ENCODE data around the gene FXR2.

FXR2 gene

DNA sequence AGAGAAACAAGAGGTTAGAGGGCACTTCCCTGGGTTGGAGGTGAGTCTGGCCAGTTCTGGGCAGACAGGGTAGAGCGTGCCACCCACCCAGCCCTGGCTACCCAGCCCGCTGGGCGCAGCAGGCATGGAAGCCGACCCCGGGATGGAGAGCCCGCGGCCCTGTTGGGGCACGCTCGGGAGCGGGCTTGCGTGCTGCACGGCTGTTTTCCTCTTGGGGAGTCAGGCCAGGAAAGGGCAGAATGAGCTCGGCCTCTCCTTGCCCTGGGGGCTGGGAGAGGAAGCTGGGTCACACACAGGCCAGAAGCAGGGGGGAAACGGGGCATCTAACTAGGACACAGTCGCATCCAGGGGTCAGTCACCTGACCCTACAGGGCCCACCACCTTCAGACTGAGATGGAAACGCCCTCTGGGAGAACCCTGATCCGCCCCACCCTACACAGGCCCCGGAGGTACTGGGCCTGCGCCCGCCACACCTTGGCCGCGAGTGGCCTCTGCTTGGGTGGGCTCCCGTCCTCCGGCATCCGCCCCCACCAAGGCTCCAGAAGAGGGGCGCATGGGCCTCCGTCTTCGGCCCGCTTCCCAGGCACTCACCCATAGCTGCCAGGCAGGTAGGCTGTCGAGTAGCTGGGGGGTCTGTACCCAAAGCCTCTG is 26.0 kb downstream of the FXR2 start:
- no peak for DNase-seq

DNA sequence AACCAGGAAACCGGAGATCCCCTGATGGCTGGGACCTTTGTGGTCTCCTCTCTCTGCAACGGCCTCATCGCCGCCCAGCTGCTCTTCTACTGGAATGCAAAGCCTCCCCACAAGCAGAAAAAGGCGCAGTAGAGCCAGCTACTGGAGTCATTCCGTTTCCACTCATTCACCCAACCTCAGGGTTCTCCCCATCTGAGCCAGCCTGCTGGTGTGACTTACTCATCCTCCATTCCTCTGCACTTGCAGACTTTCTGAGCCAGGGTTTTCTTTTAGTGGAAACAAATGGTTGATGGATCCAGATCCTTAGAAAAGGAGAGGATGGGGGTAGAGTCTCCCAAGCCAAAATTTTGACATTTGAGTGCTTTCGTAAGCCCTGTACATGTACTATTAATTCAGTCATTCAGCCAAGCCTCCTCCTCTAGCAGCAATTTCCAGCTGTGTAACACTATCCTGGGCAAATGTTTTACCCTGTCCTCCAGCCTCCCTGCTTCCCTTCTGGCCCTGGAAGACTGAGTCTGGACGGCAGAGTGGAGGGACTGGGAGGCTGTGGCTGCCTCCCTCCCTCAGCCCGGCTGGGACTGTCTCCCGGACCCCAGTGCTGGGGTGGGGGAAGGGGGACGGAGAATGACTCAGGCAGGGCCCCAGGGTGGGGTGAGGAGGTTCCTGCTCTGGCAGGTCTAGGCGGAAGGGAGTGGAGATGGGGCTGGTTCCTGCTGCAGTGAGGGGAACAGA is 27.1 kb downstream of the FXR2 start:
- no peak for DNase-seq

DNA sequence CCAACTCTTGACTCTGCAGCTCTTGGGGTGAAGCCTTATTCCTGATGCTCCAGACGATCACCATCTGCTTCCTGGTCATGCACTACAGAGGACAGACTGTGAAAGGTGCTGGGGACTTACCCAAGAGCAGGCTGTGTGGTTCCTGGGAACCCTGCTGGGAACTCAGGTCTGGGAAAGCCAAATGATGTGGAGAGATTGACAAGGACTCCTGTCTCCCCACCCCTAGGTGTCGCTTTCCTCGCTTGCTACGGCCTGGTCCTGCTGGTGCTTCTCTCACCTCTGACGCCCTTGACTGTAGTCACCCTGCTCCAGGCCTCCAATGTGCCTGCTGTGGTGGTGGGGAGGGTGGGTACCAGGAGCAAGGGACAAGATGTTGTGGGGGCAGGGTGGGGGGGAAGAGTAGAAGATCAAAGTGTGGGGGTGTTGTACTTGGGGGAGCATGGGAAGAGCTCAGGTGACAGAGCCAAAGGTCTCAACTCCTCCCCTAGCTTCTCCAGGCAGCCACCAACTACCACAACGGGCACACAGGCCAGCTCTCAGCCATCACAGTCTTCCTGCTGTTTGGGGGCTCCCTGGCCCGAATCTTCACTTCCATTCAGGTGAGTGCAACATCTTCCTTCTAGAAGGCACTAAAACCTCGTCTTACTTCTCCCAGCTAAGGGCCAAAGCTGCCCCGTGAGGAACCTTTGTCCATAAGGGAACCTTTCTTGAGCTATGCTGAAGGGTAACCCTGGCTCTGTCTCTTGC is 27.9 kb downstream of the FXR2 start:
- DNase-seq = no peak

DNA sequence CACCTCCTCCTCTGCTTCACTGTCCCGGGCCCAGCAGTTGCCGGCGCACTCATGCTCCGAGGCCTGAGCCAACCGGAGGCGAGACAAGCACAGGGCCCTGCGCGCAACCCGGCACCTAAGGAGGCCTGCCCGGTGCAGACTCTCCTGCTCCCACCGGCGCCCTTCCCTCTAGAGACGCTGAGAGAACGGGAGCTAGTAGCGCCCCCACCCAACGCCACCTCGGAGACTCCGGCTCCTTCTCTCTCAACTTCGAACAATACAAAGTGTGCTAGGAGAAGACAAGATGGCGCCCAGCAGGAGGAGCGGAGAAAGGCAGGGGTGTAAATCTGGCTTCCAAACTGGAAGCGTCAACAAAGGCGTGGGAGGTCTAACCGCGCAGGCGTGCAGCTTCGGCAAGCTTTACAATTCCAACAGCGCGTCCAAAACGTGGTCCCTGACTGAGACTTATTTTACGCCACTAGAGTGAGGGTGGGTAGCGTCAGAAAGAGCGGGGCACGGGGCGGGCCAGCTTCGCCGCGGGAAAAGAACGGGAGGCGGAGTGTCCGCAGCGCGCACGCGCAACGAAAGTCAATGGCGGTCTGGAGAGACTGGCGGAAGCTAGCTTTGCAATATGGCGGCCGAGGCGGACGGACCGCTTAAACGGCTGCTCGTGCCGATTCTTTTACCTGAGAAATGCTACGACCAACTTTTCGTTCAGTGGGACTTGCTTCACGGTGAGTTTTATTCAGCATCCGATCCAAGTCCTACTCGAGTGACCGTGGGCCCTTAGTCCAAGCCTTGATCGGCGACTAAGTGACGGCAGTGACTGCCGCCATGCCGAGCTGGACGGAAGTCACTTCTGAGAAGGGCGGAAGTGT is 31.2 kb downstream of the FXR2 start, which contains the start of gene MPDU1:
TSS of gene MPDU1 (plus strand) at position 600 of the 857 bp plus-strand sequence. CDS start at position 611, 11 bp downstream.
- peak; percentile 99 for DNase-seq

DNA sequence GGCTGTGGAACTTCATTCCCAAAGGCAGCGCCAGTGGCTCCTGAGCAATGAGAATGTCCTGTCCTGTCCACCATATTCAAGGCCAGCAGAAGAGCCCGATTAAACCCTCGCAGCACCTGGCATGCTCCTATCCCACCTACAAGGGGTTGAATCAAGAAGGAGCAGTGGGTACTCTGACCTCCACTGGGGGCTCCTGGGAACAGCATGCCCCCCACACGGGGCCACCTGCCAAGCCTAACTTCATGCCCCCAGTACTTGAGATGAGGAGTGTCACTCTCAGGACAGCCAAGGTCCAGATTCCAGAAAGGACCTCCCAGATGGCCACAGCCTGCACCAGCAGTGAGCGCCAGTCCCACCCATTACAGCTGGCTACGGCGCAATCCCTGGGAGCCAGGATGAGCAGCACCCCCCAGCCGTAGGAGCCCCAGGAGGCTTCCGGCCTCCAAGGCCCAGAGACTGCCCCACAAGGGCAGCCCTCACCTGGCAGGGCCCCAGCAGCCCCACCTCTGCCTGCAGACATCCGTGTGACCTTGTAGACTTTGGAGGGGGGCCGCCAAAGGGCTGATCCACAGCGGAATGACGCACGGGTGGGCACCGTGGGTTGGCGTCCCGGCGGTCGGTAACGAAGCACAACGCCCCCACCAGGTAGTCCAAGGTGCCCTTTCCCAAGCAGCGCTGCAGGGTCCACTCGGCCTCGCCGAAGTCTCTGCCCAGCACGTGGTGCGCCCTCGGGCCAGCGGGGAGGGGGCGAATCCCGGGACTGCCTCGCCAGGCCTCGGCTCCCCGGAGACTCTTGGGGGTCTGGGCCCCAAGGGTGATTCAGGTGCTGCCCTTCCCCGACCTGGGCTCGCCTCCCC is 32.1 kb downstream of the FXR2 start:
- DNase-seq = no peak

DNA sequence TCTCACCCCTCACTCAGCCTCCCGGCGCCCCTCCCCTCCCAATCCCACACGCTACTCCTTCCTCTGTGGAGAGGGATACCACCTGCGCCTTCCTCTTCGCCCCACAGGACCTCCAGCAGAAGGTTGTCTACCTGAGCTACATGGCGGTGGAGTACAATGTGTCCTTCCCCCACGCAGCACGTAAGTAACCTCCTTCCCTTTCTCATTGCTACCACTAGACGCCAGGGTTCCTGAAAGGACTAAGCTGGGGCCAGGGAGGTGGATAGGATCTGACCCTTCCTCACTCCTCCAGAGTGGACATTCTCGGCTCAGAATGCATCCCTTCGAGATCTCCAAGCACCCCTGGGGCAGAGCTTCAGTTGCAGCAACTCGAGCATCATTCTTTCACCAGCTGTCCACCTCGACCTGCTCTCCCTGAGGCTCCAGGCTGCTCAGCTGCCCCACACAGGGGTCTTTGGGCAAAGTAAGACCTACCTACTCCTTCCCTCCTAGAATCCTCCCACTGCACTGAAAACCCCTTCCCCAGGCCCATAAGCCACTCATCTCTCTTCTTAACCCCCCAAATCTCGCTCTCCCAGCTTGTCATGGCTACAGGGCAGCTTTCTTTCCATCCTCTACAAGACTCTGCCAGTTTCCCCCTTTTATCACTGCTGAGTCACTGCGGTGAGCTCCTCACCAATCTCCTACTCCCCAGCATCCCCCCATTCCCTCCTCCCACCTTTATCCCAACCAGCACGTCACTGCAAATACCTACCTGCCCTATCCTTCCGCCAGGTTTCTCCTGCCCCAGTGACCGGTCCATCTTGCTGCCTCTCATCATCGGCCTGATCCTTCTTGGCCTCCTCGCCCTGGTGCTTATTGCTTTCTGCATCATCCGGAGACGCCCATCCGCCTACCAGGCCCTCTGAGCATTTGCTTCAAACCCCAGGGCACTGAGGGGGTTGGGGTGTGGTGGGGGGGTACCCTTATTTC is 33.8 kb downstream of the FXR2 start:
- DNase-seq = no peak

DNA sequence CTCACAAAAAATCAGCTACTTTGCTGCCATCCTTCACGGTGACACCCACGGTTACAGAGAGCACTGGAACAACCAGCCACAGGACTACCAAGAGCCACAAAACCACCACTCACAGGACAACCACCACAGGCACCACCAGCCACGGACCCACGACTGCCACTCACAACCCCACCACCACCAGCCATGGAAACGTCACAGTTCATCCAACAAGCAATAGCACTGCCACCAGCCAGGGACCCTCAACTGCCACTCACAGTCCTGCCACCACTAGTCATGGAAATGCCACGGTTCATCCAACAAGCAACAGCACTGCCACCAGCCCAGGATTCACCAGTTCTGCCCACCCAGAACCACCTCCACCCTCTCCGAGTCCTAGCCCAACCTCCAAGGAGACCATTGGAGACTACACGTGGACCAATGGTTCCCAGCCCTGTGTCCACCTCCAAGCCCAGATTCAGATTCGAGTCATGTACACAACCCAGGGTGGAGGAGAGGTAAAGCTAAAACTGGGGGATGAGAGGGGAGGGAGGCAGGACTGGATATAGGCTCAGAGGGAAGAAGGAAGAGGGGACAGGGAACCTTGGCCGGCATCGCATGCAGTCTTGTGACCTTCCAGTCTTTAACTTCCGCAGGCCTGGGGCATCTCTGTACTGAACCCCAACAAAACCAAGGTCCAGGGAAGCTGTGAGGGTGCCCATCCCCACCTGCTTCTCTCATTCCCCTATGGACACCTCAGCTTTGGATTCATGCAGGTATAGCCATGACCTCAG is 34.7 kb downstream of the FXR2 start:
- DNase-seq = no peak

DNA sequence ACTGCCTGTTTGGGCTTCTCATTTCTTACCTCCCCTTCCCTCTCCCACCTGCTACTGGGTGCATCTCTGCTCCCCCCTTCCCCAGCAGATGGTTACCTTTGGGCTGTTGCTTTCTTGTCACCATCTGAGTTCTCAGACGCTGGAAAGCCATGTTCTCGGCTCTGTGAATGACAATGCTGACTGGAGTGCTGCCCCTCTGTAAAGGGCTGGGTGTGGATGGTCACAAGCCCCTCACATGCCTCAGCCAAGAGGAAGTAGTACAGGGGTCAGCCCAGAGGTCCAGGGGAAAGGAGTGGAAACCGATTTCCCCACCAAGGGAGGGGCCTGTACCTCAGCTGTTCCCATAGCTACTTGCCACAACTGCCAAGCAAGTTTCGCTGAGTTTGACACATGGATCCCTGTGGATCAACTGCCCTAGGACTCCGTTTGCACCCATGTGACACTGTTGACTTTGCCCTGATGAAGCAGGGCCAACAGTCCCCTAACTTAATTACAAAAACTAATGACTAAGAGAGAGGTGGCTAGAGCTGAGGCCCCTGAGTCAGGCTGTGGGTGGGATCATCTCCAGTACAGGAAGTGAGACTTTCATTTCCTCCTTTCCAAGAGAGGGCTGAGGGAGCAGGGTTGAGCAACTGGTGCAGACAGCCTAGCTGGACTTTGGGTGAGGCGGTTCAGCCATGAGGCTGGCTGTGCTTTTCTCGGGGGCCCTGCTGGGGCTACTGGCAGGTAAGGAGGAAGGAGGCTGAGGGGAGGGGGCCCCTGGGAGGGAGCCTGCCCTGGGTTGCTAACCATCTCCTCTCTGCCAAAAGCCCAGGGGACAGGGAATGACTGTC is 35.5 kb downstream of the FXR2 start, which contains the start of gene CD68:
TSS of gene CD68 (plus strand) at position 638 of the 833 bp plus-strand sequence. CDS start at position 678, 40 bp downstream.
- DNase-seq = no peak

DNA sequence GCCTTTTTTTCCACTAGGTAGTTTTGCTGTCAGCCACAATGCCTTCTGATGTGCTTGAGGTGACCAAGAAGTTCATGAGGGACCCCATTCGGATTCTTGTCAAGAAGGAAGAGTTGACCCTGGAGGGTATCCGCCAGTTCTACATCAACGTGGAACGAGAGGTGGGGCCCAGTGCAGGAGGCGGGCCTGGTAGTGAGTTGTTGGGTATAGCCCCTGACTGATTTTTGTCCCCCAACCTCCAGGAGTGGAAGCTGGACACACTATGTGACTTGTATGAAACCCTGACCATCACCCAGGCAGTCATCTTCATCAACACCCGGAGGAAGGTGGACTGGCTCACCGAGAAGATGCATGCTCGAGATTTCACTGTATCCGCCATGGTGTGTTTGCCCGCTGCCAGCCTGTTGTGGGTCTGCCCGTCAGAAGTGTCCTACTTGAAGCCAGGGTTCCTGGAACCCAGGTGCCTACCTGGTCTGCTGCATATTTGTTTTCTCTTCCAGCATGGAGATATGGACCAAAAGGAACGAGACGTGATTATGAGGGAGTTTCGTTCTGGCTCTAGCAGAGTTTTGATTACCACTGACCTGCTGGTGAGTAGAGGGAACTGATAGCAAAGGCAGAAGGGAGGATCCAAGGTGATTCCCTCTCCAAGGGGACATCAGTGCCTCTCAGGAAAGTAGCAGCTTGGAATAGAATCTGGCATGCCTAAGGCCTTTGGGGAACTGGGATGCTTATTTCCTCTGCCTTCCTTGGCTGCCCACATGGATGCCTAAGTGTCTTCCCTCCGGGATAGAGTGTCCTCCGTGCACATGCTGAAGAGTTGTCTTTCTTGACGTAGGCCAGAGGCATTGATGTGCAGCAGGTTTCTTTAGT is 37.1 kb downstream of the FXR2 start:
- DNase-seq = no peak

DNA sequence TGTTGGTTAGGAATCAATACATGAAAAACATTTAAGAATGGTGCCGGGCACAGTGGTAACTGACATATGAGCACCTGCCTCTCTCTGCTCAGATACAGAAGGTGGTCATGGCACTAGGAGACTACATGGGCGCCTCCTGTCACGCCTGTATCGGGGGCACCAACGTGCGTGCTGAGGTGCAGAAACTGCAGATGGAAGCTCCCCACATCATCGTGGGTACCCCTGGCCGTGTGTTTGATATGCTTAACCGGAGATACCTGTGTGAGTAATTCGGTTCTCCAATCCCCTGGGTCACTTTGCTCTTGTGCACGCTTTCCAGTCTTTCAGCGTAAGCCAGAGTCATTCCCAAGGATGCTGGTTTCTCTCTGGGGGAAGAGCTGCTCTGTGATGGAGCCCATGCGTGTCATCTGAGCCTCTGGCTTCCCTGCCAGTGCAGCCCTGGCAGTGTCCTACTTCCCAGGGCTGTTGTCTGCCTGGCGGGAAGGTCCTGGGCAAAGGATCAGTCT is 38.2 kb downstream of the FXR2 start:
- no peak for DNase-seq

DNA sequence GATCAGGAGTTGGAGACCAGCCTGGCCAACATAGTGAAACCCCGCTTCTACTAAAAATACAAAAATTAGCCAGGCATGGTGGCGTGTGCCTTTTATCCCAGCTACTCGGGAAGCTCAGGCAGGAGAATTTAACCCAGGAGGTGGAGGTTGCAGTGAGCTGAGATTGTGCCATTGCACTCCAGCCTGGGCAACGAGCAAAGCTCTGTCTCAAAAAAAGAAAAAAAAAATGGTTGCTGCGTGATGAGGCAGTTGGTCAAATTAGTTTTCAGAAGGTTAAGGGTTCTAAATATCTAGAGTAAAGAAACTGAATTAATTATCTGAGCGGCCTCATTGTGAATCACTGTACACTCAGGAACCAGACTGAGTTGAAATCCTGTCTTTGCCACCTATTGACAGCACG is 38.7 kb downstream of the FXR2 start:
- no peak for DNase-seq

DNA sequence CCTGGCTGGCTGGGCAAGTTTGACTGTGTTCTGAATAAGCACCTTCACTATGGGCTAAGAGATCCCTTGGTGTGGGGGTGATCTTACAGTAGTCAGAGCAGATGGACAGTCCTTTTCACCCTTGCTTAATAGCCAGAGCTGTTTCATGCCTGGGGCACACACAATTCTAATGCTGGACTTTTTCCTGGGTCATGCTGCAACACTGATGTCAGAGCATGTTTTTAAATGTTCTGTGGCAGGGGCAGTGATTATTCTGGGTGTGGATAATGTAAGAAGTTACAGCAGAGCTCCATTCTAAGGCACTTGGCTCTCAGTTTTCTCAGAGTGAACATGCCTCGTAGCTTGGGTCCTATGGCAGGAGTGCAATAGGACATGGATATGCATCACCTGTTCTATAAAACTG is 39.2 kb downstream of the FXR2 start:
- DNase-seq = no peak

DNA sequence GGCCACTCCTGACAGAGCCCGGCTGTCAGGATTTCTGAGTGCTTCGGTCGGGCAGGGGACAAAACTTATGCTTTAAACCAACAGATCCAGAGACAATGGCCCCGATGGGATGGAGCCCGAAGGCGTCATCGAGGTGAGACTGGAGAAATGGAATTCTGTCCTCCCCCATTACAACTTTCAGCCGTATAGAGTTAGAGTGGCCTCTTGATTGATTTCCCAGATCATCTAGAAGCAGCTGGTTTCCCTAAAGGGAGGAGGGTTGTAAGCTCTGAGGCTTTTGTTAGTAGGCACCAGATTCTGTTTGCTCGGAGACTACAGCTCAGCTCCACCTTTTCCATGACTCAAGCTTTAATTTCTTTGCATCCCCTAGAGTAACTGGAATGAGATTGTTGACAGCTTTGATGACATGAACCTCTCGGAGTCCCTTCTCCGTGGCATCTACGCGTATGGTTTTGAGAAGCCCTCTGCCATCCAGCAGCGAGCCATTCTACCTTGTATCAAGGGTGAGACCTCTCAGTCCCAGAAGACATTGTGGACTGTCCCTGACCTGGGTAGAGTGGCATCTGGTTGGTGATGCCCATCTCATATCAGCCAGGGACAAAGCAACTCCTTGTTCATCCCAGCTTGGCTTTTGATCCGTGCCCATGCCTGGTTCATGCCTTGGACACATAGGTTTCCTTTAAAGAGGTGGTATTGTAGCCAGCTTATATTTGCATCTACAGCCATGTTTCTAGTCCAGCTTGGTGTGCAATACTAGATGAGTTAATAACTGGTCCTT is 40.3 kb downstream of the FXR2 start:
- DNase-seq = no peak

DNA sequence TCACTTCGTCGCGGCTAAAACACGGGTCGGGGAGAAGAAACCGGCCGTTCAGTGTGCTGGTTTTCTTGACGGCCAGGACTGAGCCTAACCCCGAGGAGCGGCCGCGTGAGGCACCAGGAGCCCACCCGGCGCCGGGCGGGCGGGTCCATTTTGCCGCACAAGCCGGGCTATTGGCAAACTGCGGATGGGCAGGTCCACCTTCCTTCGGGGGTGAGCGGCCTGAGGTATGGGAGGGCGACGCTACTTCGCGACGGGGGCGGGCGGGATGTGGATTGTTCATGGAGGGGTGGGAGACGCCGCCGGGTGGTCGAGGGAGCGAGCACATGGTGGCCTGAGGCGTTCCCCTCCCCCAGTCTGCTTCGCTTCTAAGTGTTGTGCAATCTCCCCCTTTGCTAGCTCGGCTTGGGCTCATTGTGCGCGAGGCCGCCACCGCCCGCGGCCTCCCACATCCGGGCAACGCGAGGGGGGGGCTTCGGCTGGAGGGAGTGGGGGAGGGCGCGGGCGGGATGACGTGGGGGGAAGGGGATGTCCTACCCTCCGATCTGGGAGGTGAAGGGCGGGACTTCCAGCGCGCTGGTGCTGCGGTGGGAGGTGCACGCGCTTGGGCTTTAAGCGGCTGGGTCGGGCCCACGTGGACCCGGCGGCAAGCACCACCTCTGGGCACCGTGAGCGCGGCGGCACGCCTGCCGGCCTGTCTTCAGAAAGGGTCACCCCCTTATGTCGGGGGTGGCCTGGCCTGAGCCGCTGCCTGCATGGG is 41.2 kb downstream of the FXR2 start:
- DNase-seq = peak; percentile 64

DNA sequence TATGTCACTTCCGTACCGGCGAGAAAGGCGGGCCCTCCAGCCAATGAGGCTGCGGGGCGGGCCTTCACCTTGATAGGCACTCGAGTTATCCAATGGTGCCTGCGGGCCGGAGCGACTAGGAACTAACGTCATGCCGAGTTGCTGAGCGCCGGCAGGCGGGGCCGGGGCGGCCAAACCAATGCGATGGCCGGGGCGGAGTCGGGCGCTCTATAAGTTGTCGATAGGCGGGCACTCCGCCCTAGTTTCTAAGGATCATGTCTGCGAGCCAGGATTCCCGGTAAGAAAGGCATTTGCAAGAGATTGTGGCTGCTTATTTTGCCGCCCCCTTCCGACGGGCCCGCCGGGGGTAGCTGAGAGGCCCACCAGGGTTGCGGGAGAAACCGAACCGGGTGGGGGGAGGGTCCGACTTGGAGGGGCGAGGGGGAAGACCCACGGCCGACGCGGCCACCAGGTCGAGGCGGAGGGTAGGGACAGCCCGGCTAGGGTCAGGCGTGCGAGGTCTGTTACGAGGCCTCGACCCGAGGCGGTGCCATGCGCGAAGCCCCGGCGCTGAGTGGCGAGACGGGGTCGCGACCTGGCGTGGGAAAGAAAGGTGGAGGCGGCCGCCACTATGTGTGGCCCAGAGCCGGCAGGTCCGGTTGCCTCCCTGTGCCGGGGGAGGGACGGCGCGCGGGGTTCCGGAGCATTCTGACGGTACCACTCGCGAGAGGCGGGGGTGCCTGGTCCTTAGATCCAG is 41.9 kb downstream of the FXR2 start:
- DNase-seq = peak; percentile 91
